GM12878 (cell line): ENCODE measurements around the gene C1orf35. TPM values are rescaled to one million over a fixed set of nuclear protein-coding genes. Genes with fewer than 3 reads are reported as not detected.

Source experiments
- CHD1 ChIP-seq: IDR thresholded peaks from 2 replicates; pipeline ENCODE4 v1.6.1; 2012; ENCODE audit warnings: low read depth, low read length, improper control_type of control experiment
- CREM ChIP-seq: IDR thresholded peaks from 2 replicates; pipeline ENCODE4 v1.6.1; 2014; ENCODE audit warnings: antibody characterized with exemption, low read depth
- DPF2 ChIP-seq: fragments of 450-650 bp; IDR thresholded peaks from 2 replicates; pipeline ENCODE4 v1.6.1; 2017; ENCODE audit warnings: mild to moderate bottlenecking
- LARP7 ChIP-seq: fragments of 450-650 bp; IDR thresholded peaks from 2 replicates; pipeline ENCODE4 v1.6.1; 2017; ENCODE audit warnings: mild to moderate bottlenecking
- MTA3 ChIP-seq: IDR thresholded peaks from 2 replicates; pipeline ENCODE4 v1.6.1; 2012; ENCODE audit warnings: low read length, inconsistent platforms, borderline replicate concordance
- NR2F1 ChIP-seq: fragments of 450-650 bp; conservative IDR thresholded peaks from 2 replicates; pipeline ENCODE4 v1.6.1; 2017; ENCODE audit warnings: mild to moderate bottlenecking
- RUNX3 ChIP-seq: IDR thresholded peaks from 2 replicates; pipeline ENCODE4 v1.6.1; 2012; ENCODE audit warnings: low read length, inconsistent platforms
- TCF3 ChIP-seq: IDR thresholded peaks from 2 replicates; pipeline ENCODE4 v1.6.1; 2012; ENCODE audit warnings: low read depth, mild to moderate bottlenecking, low read length, borderline replicate concordance; ENCODE audit not compliant: insufficient read depth
- polyA plus RNA-seq, 11 experiments: library from polyadenylated mRNA; depleted of rRNA in 4 of 11; unstranded in 6 of 11; stranded (reverse) in 5 of 11; fragments of >200 nt; fragmentation: Nextera tagmentation in 4 of 11; fragmentation: Illumina TruSeq in 1 of 11; extraction: Ambion mirVana in 4 of 11; extraction: Trizol in 1 of 11; gene quantifications; 1 replicate in 1 of 11; 2 replicates in 10 of 11; pipeline versions ENCODE4 v1.2.1 to v1.2.3, GENCODE V29; 2011 to 2016; ENCODE audit warnings: inconsistent platforms in 2 of 11, missing spikeins in 2 of 11, low read depth in 1 of 11
- total RNA-seq, 4 experiments: library from RNA; depleted of rRNA in 3 of 4; stranded (reverse); fragments of >200 nt in 3 of 4; fragmentation: Illumina TruSeq in 1 of 4; extraction: Trizol in 1 of 4; gene quantifications; 2 replicates each; pipeline versions ENCODE4 v1.2.1 to v1.2.3, GENCODE V29; 2013 to 2021
- TF ChIP-seq, protein P1 (sequence below): fragments of 450-650 bp; IDR thresholded peaks from 2 replicates; pipeline ENCODE4 v1.6.1; 2018; ENCODE audit warnings: borderline replicate concordance, mild to moderate bottlenecking; ENCODE audit not compliant: partially characterized antibody
- TF ChIP-seq, protein P2 (sequence below): fragments of 450-650 bp; IDR thresholded peaks from 2 replicates; pipeline ENCODE4 v1.6.1; 2017; ENCODE audit warnings: mild to moderate bottlenecking, moderate library complexity
- TF ChIP-seq, protein P3 (sequence below): IDR thresholded peaks from 2 replicates; pipeline ENCODE4 v1.6.1; 2011; ENCODE audit warnings: mild to moderate bottlenecking, low read depth, low read length, moderate library complexity; ENCODE audit not compliant: insufficient replicate concordance
- TF ChIP-seq, protein P4 (sequence below): fragments of 450-650 bp; IDR thresholded peaks from 2 replicates; pipeline ENCODE4 v1.6.1; 2017; ENCODE audit warnings: low read depth, mild to moderate bottlenecking, moderate library complexity

C1orf35 gene
- total and polyA plus RNA-seq, 10 of the 15 experiments (the other 5 are each of a cell fraction or from before 2014, with no cell fraction given): 2.5 to 27.0 (median 10.6) TPM

DNA sequence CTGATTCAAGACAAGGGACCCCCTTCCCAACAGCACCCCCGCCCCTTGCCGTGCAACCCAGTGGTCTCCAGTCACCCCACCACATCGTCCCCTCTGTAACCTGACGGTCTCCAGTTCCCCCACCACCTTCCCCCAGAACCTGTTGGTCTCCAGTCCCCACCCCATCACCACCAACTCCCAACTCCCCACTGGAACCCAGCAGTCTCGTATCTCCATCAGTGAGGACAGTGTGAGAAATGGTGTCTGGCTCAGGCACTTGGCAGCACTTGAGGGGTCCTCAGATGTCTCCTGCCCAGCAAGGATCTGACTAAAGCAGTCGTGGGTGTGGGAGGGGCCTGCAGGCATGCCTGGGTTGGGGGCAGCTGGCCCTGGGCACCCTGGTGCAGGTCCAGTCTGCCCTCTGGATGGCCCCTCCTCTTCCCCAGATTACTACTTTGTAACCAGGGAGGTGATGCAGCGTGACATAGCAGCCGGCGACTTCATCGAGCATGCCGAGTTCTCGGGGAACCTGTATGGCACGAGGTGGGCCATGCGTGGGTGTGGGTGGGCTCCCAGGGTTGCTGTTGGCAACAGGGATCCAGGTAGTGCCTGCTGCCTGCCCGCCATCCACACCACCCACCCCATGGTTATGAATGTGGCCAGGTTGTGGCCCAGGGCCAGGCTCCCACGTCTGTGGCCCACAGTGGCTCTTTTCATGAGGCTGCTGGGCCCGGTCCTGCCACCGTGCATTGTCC, 43.5 kb upstream of the C1orf35 start (continued):
- TF ChIP-seq, protein P1, sequence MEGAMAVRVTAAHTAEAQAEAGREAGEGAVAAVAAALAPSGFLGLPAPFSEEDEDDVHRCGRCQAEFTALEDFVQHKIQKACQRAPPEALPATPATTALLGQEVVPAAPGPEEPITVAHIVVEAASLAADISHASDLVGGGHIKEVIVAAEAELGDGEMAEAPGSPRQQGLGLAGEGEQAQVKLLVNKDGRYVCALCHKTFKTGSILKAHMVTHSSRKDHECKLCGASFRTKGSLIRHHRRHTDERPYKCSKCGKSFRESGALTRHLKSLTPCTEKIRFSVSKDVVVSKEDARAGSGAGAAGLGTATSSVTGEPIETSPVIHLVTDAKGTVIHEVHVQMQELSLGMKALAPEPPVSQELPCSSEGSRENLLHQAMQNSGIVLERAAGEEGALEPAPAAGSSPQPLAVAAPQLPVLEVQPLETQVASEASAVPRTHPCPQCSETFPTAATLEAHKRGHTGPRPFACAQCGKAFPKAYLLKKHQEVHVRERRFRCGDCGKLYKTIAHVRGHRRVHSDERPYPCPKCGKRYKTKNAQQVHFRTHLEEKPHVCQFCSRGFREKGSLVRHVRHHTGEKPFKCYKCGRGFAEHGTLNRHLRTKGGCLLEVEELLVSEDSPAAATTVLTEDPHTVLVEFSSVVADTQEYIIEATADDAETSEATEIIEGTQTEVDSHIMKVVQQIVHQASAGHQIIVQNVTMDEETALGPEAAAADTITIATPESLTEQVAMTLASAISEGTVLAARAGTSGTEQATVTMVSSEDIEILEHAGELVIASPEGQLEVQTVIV: no peak
- no peak for TF ChIP-seq CREM
- TF ChIP-seq, protein P2, sequence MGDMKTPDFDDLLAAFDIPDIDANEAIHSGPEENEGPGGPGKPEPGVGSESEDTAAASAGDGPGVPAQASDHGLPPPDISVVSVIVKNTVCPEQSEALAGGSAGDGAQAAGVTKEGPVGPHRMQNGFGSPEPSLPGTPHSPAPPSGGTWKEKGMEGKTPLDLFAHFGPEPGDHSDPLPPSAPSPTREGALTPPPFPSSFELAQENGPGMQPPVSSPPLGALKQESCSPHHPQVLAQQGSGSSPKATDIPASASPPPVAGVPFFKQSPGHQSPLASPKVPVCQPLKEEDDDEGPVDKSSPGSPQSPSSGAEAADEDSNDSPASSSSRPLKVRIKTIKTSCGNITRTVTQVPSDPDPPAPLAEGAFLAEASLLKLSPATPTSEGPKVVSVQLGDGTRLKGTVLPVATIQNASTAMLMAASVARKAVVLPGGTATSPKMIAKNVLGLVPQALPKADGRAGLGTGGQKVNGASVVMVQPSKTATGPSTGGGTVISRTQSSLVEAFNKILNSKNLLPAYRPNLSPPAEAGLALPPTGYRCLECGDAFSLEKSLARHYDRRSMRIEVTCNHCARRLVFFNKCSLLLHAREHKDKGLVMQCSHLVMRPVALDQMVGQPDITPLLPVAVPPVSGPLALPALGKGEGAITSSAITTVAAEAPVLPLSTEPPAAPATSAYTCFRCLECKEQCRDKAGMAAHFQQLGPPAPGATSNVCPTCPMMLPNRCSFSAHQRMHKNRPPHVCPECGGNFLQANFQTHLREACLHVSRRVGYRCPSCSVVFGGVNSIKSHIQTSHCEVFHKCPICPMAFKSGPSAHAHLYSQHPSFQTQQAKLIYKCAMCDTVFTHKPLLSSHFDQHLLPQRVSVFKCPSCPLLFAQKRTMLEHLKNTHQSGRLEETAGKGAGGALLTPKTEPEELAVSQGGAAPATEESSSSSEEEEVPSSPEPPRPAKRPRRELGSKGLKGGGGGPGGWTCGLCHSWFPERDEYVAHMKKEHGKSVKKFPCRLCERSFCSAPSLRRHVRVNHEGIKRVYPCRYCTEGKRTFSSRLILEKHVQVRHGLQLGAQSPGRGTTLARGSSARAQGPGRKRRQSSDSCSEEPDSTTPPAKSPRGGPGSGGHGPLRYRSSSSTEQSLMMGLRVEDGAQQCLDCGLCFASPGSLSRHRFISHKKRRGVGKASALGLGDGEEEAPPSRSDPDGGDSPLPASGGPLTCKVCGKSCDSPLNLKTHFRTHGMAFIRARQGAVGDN: no peak
- TF ChIP-seq MTA3: no peak
- TF ChIP-seq TCF3: no peak
- no peak for TF ChIP-seq RUNX3
- no peak for TF ChIP-seq DPF2
- TF ChIP-seq LARP7: no peak
- TF ChIP-seq, protein P3, sequence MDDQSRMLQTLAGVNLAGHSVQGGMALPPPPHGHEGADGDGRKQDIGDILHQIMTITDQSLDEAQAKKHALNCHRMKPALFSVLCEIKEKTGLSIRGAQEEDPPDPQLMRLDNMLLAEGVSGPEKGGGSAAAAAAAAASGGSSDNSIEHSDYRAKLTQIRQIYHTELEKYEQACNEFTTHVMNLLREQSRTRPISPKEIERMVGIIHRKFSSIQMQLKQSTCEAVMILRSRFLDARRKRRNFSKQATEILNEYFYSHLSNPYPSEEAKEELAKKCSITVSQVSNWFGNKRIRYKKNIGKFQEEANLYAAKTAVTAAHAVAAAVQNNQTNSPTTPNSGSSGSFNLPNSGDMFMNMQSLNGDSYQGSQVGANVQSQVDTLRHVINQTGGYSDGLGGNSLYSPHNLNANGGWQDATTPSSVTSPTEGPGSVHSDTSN: no peak
- TF ChIP-seq, protein P4, sequence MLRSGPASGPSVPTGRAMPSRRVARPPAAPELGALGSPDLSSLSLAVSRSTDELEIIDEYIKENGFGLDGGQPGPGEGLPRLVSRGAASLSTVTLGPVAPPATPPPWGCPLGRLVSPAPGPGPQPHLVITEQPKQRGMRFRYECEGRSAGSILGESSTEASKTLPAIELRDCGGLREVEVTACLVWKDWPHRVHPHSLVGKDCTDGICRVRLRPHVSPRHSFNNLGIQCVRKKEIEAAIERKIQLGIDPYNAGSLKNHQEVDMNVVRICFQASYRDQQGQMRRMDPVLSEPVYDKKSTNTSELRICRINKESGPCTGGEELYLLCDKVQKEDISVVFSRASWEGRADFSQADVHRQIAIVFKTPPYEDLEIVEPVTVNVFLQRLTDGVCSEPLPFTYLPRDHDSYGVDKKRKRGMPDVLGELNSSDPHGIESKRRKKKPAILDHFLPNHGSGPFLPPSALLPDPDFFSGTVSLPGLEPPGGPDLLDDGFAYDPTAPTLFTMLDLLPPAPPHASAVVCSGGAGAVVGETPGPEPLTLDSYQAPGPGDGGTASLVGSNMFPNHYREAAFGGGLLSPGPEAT: no peak
- TF ChIP-seq CHD1: no peak
- no peak for TF ChIP-seq NR2F1
